Panc1 (cell line): ENCODE data around the gene CS.

Experiments
- POLR2AphosphoS5 ChIP-seq: IDR thresholded peaks from 2 replicates; pipeline ENCODE4 v1.6.1; 2012; ENCODE audit warnings: mild to moderate bottlenecking, low read depth, low read length, moderate library complexity
- SIN3A ChIP-seq: IDR thresholded peaks from 2 replicates; pipeline ENCODE4 v1.6.1; 2012; ENCODE audit warnings: low read depth, mild to moderate bottlenecking, low read length, moderate library complexity, borderline replicate concordance; ENCODE audit not compliant: insufficient read depth
- TF ChIP-seq, protein P1 (sequence below): fragments of 450-650 bp; IDR thresholded peaks from 2 replicates; pipeline ENCODE4 v1.5.1; 2017; ENCODE audit warnings: mild to moderate bottlenecking
- TF ChIP-seq, protein P2 (sequence below), 2 experiments: IDR thresholded peaks; 2 replicates each; pipeline ENCODE4 v1.6.1; 2011 to 2012; ENCODE audit warnings: low read depth in 2 of 2, control low read depth in 1 of 2, low read length in 1 of 2, mild to moderate bottlenecking in 1 of 2, moderate library complexity in 1 of 2; ENCODE audit not compliant: insufficient read depth in 1 of 2

DNA sequence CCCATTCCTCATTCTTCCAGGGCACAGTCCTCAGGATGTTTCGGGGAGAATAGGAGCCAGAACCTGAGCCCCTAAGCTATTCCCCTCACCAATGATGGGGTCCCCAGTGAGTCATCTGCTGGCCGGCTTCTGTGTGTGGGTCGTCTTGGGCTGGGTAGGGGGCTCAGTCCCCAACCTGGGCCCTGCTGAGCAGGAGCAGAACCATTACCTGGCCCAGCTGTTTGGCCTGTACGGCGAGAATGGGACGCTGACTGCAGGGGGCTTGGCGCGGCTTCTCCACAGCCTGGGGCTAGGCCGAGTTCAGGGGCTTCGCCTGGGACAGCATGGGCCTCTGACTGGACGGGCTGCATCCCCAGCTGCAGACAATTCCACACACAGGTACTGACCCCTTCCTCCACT, 68.9 kb downstream of the CS start:
- TF ChIP-seq, protein P1, sequence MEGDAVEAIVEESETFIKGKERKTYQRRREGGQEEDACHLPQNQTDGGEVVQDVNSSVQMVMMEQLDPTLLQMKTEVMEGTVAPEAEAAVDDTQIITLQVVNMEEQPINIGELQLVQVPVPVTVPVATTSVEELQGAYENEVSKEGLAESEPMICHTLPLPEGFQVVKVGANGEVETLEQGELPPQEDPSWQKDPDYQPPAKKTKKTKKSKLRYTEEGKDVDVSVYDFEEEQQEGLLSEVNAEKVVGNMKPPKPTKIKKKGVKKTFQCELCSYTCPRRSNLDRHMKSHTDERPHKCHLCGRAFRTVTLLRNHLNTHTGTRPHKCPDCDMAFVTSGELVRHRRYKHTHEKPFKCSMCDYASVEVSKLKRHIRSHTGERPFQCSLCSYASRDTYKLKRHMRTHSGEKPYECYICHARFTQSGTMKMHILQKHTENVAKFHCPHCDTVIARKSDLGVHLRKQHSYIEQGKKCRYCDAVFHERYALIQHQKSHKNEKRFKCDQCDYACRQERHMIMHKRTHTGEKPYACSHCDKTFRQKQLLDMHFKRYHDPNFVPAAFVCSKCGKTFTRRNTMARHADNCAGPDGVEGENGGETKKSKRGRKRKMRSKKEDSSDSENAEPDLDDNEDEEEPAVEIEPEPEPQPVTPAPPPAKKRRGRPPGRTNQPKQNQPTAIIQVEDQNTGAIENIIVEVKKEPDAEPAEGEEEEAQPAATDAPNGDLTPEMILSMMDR = no peak
- TF ChIP-seq, protein P2, sequence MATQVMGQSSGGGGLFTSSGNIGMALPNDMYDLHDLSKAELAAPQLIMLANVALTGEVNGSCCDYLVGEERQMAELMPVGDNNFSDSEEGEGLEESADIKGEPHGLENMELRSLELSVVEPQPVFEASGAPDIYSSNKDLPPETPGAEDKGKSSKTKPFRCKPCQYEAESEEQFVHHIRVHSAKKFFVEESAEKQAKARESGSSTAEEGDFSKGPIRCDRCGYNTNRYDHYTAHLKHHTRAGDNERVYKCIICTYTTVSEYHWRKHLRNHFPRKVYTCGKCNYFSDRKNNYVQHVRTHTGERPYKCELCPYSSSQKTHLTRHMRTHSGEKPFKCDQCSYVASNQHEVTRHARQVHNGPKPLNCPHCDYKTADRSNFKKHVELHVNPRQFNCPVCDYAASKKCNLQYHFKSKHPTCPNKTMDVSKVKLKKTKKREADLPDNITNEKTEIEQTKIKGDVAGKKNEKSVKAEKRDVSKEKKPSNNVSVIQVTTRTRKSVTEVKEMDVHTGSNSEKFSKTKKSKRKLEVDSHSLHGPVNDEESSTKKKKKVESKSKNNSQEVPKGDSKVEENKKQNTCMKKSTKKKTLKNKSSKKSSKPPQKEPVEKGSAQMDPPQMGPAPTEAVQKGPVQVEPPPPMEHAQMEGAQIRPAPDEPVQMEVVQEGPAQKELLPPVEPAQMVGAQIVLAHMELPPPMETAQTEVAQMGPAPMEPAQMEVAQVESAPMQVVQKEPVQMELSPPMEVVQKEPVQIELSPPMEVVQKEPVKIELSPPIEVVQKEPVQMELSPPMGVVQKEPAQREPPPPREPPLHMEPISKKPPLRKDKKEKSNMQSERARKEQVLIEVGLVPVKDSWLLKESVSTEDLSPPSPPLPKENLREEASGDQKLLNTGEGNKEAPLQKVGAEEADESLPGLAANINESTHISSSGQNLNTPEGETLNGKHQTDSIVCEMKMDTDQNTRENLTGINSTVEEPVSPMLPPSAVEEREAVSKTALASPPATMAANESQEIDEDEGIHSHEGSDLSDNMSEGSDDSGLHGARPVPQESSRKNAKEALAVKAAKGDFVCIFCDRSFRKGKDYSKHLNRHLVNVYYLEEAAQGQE (IDR thresholded peaks at IDR 0.05; ENCODE audit: insufficient read depth in 1 of 2, low read depth in 2 of 2, low read length in 1 of 2) = no peak
- TF ChIP-seq SIN3A = no peak
- TF ChIP-seq POLR2AphosphoS5 = no peak
